OCI-LY7 (cell line): ENCODE data around the gene ARHGEF10L.

Experiments used
- CTCF ChIP-seq: fragments of 200-600 bp; sonication (generic); conservative IDR thresholded peaks from 2 replicates; pipeline ENCODE4 v1.5.1; 2014; ENCODE audit warnings: mild to moderate bottlenecking, antibody characterized with exemption, low read length, moderate library complexity, mixed read lengths
- EZH2phosphoT487 ChIP-seq: fragments of 200-600 bp; sonication (generic); IDR thresholded peaks from 2 replicates; pipeline ENCODE4 v1.6.1; 2018; ENCODE audit warnings: low read depth, borderline replicate concordance, mild to moderate bottlenecking, mixed run types, antibody characterized with exemption, low read length, moderate library complexity, mixed read lengths

GRCh38 chr1:17645068-17645911, 105.8 kb downstream of the ARHGEF10L start:
- TF ChIP-seq CTCF, result no peak
- no peak for TF ChIP-seq EZH2phosphoT487
